Measurements from ENCODE around the gene MTRF1.

The MTRF1 gene

GRCh38 chr13:41302743-41303142, 39.4 kb upstream of the MTRF1 start:
- H3K4me3 ChIP-seq (ENCODE audit: low read depth, low read length), result no peak overlapping the region
- CTCF ChIA-PET, result no interaction called here
- H3K4me1 ChIP-seq (ENCODE audit: control insufficient read depth, insufficient read depth, low read length), result no peaks in the 10 kb centered on the region
- TF ChIP-seq ZNF621 (tag by site-specific recombination; IDR thresholded peaks at IDR 0.05) (no peak), ZNF266 (tag by site-specific recombination; IDR thresholded peaks at IDR 0.05; ENCODE audit: low read depth) (no peak), ZNF146 (tag by site-specific recombination; IDR thresholded peaks at IDR 0.05) (no peak), REST (tag by site-specific recombination; IDR thresholded peaks at IDR 0.05) (no peak), ZNF426 (tag by site-specific recombination; IDR thresholded peaks at IDR 0.05) (no peak), ZNF133 (tag by site-specific recombination; IDR thresholded peaks at IDR 0.05) (no peak)
- no peaks in the 10 kb centered on the region for H3K9me3 ChIP-seq (ENCODE audit: control insufficient read depth, insufficient read depth, low read depth, low read length)
- POLR2A ChIA-PET, result no interaction called here
- no peaks in the 10 kb centered on the region for H3K36me3 ChIP-seq (ENCODE audit: control insufficient read depth in 2 of 2, insufficient read depth in 1 of 2, low read length in 2 of 2)
- H3K27ac ChIP-seq (ENCODE audit: extremely low read depth, low read depth, low read length), result no peak overlapping the region

DNA sequence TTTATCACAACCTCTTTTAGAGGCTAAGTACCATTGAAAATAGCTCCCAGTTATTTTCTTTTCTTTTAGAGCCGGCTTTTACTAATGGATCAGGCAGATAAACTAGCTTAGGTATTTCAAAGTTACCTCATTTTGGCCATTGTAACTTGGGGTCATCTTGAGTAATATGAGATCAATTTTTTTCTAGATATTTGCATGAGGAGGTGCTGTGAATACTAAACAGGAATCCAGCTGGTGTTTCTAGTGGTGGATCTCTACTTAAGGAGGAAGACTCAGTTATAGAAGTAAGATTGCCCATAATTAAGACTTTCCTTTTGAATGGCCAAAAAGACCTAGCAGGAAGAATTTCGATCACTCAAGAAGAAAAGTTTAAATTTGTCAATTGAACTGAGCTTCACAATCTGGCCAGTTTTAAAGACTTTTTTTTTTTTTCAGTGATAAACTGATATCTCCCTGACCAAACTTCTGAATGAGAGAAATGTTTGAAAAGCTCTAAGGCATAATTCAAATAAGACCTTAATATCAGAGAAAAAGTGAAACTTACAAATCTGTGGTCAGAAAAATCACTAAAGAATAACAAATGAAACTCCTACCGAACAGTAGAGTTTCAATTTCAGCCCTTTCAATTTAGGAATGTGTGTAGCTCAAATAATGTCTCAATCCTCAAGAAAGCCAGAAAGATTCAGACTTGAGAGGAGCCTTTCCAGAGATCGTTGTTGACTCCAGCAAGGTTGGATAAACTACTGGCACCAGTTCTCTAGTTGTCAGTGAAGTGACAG, 36.1 kb upstream of the MTRF1 start:
- Histone ChIP-seq H3K27ac (ENCODE audit: extremely low read depth, low read depth, low read length) (no peak overlapping the region), H3K36me3 (ENCODE audit: control insufficient read depth in 2 of 2, insufficient read depth in 1 of 2, low read length in 2 of 2) (no peaks in the 10 kb centered on the region), H3K4me3 (ENCODE audit: low read depth, low read length) (no peak overlapping the region), H3K9me3 (ENCODE audit: control insufficient read depth, insufficient read depth, low read depth, low read length) (no peaks in the 10 kb centered on the region), H3K4me1 (ENCODE audit: control insufficient read depth, insufficient read depth, low read length) (no peaks in the 10 kb centered on the region)
- POLR2A ChIA-PET, result no interaction called here
- CTCF ChIA-PET, result interaction anchor here (0.6 kb wide), 1 partner anchor 371 kb away, joined by 4 read pairs; no protein-coding TSS in a partner anchor
- TF ChIP-seq ZNF112 (tag by site-specific recombination; IDR thresholded peaks at IDR 0.05) (no peak), REPIN1 (tag by site-specific recombination; IDR thresholded peaks at IDR 0.05; ENCODE audit: low read depth) (no peak), GLI2 (tag by site-specific recombination; IDR thresholded peaks at IDR 0.05; ENCODE audit: borderline replicate concordance, low read depth) (no peak), ZNF23 (tag by site-specific recombination; IDR thresholded peaks at IDR 0.05; ENCODE audit: borderline replicate concordance) (no peak), ZNF274 (IDR thresholded peaks at IDR 0.05; ENCODE audit: low read length) (no peak), ZNF274 (tag by site-specific recombination; IDR thresholded peaks at IDR 0.05; ENCODE audit: borderline replicate concordance) (no peak), ZNF121 (tag by site-specific recombination; IDR thresholded peaks at IDR 0.05) (no peak), ZNF560 (tag by site-specific recombination; IDR thresholded peaks at IDR 0.05; ENCODE audit: borderline replicate concordance) (no peak), ZBTB8A (tag by site-specific recombination; IDR thresholded peaks at IDR 0.05) (no peak), ZNF37A (tag by site-specific recombination; IDR thresholded peaks at IDR 0.05) (no peak), INSM2 (tag by site-specific recombination; IDR thresholded peaks at IDR 0.05) (no peak), ZNF548 (tag by site-specific recombination; IDR thresholded peaks at IDR 0.05) (no peak), ZFP69B (tag by site-specific recombination; IDR thresholded peaks at IDR 0.05) (no peak), ZSCAN18 (tag by site-specific recombination; IDR thresholded peaks at IDR 0.05) (no peak), ZNF473 (tag by site-specific recombination; IDR thresholded peaks at IDR 0.05) (no peak), ZNF561 (tag by site-specific recombination; IDR thresholded peaks at IDR 0.05; ENCODE audit: borderline replicate concordance) (no peak), BCL11B (tag by site-specific recombination; IDR thresholded peaks at IDR 0.05; ENCODE audit: low read depth) (no peak)
- TF ChIP-seq, protein P1, sequence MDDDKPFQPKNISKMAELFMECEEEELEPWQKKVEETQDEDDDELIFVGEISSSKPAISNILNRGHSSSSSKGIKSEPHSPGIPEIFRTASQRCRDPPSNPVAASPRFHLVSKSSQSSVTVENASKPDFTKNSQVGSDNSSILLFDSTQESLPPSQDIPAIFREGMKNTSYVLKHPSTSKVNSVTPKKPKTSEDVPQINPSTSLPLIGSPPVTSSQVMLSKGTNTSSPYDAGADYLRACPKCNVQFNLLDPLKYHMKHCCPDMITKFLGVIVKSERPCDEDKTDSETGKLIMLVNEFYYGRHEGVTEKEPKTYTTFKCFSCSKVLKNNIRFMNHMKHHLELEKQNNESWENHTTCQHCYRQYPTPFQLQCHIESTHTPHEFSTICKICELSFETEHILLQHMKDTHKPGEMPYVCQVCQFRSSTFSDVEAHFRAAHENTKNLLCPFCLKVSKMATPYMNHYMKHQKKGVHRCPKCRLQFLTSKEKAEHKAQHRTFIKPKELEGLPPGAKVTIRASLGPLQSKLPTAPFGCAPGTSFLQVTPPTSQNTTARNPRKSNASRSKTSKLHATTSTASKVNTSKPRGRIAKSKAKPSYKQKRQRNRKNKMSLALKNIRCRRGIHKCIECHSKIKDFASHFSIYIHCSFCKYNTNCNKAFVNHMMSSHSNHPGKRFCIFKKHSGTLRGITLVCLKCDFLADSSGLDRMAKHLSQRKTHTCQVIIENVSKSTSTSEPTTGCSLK (tag by site-specific recombination; IDR thresholded peaks at IDR 0.05), result no peak
- TF ChIP-seq, protein P2, sequence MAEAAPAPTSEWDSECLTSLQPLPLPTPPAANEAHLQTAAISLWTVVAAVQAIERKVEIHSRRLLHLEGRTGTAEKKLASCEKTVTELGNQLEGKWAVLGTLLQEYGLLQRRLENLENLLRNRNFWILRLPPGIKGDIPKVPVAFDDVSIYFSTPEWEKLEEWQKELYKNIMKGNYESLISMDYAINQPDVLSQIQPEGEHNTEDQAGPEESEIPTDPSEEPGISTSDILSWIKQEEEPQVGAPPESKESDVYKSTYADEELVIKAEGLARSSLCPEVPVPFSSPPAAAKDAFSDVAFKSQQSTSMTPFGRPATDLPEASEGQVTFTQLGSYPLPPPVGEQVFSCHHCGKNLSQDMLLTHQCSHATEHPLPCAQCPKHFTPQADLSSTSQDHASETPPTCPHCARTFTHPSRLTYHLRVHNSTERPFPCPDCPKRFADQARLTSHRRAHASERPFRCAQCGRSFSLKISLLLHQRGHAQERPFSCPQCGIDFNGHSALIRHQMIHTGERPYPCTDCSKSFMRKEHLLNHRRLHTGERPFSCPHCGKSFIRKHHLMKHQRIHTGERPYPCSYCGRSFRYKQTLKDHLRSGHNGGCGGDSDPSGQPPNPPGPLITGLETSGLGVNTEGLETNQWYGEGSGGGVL (tag by site-specific recombination; IDR thresholded peaks at IDR 0.05), result no peak

All from HEK293 (cell line).